GM21515 (cell line): ENCODE measurements around the gene TLL2.

Experiments used
- ATAC-seq: cut with Tn5 transposase; IDR thresholded peaks from one replicate; pipeline ENCODE4 v1.9.1; 2021; ENCODE audit not compliant: unreplicated experiment

TLL2 gene

GRCh38 chr10:96431211-96431970, 82.3 kb downstream of the TLL2 start:
- no peak for ATAC-seq

- no peak for ATAC-seq
Measured at GRCh38 chr10:96427291-96427690, 86.4 kb downstream of the TLL2 start.

- ATAC-seq = no peak
Measured at GRCh38 chr10:96422525-96422924, 91.2 kb downstream of the TLL2 start.

- ATAC-seq = no peak
Measured at GRCh38 chr10:96421995-96422394, 91.7 kb downstream of the TLL2 start.

- no peak for ATAC-seq
Measured at GRCh38 chr10:96420228-96421009, 93.3 kb downstream of the TLL2 start.

- no peak for ATAC-seq
Measured at GRCh38 chr10:96419351-96419750, 94.4 kb downstream of the TLL2 start.

GRCh38 chr10:96418582-96418981, 95.1 kb downstream of the TLL2 start:
- ATAC-seq = no peak

GRCh38 chr10:96417441-96417840, 96.3 kb downstream of the TLL2 start:
- no peak for ATAC-seq

GRCh38 chr10:96416643-96417042, 97.1 kb downstream of the TLL2 start:
- ATAC-seq = no peak

GRCh38 chr10:96415891-96416554, 97.7 kb downstream of the TLL2 start:
- no peak for ATAC-seq

- no peak for ATAC-seq
Measured at GRCh38 chr10:96415150-96415890, 98.4 kb downstream of the TLL2 start.

- ATAC-seq = no peak
Measured at GRCh38 chr10:96414303-96414702, 99.4 kb downstream of the TLL2 start.

GRCh38 chr10:96413151-96413787, 100.5 kb downstream of the TLL2 start:
- no peak for ATAC-seq

GRCh38 chr10:96411716-96412320, 101.9 kb downstream of the TLL2 start:
- no peak for ATAC-seq

GRCh38 chr10:96410296-96410695, 103.4 kb downstream of the TLL2 start:
- no peak for ATAC-seq

GRCh38 chr10:96408201-96408600, 105.5 kb downstream of the TLL2 start:
- ATAC-seq = no peak

- ATAC-seq = no peak
Measured at GRCh38 chr10:96407560-96408069, 106.1 kb downstream of the TLL2 start.

GRCh38 chr10:96406091-96406490, 107.6 kb downstream of the TLL2 start:
- ATAC-seq = no peak

GRCh38 chr10:96402417-96403305, 111.1 kb downstream of the TLL2 start:
- ATAC-seq = no peak
